Neural progenitor cell (in vitro differentiated cells): ENCODE results near the gene DSC3. TPM values are rescaled to one million over a fixed set of nuclear protein-coding genes. Genes with fewer than 3 reads are reported as not detected.

Source experiments
- DNase-seq: peaks from one replicate; pipeline ENCODE4 v3.0.0-alpha.2; 2016; ENCODE audit warnings: low spot score
- H2AFZ ChIP-seq: fragments of 200-600 bp; sonication (generic); replicated peaks from 2 replicates; pipeline ENCODE4 v1.6.1; 2016; ENCODE audit warnings: antibody characterized with exemption
- H3F3A ChIP-seq: fragments of 200-600 bp; sonication (generic); 2 replicates; pipeline ENCODE4 v1.6.1; 2016; ENCODE audit warnings: antibody characterized with exemption, low read depth
- H3K27ac ChIP-seq: fragments of 200-600 bp; sonication (generic); 2 replicates; pipeline ENCODE4 v1.5.1; 2016; ENCODE audit warnings: mild to moderate bottlenecking
- H3K27me3 ChIP-seq: fragments of 200-600 bp; sonication (generic); 2 replicates; pipeline ENCODE4 v1.6.1; 2016; ENCODE audit warnings: mild to moderate bottlenecking, moderate library complexity
- H3K36me3 ChIP-seq: fragments of 200-600 bp; sonication (generic); 2 replicates; pipeline ENCODE4 v1.5.1; 2016
- H3K4me1 ChIP-seq: fragments of 200-600 bp; sonication (generic); 2 replicates; pipeline ENCODE4 v1.6.1; 2016; ENCODE audit warnings: mixed run types
- H3K4me2 ChIP-seq: fragments of 200-600 bp; sonication (generic); 2 replicates; pipeline ENCODE4 v1.6.1; 2016
- H3K4me3 ChIP-seq: fragments of 200-600 bp; sonication (generic); 2 replicates; pipeline ENCODE4 v1.5.1; 2016
- H3K79me2 ChIP-seq: fragments of 200-600 bp; sonication (generic); 2 replicates; pipeline ENCODE4 v1.6.1; 2016; ENCODE audit warnings: low read depth
- H3K9ac ChIP-seq: fragments of 200-600 bp; sonication (generic); 2 replicates; pipeline ENCODE4 v1.6.1; 2016
- H3K9me3 ChIP-seq: fragments of 200-600 bp; sonication (generic); 2 replicates; pipeline ENCODE4 v1.5.1; 2016; ENCODE audit warnings: low read depth
- H4K20me1 ChIP-seq: fragments of 200-600 bp; sonication (generic); 2 replicates; pipeline ENCODE4 v1.6.1; 2016; ENCODE audit warnings: low read depth
- H3K27ac Mint-ChIP-seq: 3 replicates; pipeline ENCODE4 v1.8.0; 2021; ENCODE audit warnings: mixed read lengths
- H3K27me3 Mint-ChIP-seq: 2 replicates; pipeline ENCODE4 v1.8.0; 2022; ENCODE audit warnings: low read depth, mild to moderate bottlenecking, inconsistent platforms, moderate library complexity, mixed read lengths; ENCODE audit not compliant: insufficient read depth
- H3K36me3 Mint-ChIP-seq: 3 replicates; pipeline ENCODE4 v1.8.0; 2021; ENCODE audit warnings: mixed read lengths
- H3K4me1 Mint-ChIP-seq: 3 replicates; pipeline ENCODE4 v1.8.0; 2021; ENCODE audit warnings: mixed read lengths
- H3K4me3 Mint-ChIP-seq: 3 replicates; pipeline ENCODE4 v1.8.0; 2021; ENCODE audit warnings: mild to moderate bottlenecking, moderate library complexity, mixed read lengths
- H3K9me3 Mint-ChIP-seq: 3 replicates; pipeline ENCODE4 v1.8.0; 2020; ENCODE audit warnings: mixed read lengths
- EZH2 ChIP-seq: fragments of 200-600 bp; sonication (generic); IDR thresholded peaks from 2 replicates; pipeline ENCODE4 v1.6.1; 2017; ENCODE audit warnings: antibody characterized with exemption, mild to moderate bottlenecking, moderate library complexity
- EZH2phosphoT487 ChIP-seq: fragments of 200-600 bp; sonication (generic); IDR thresholded peaks from 2 replicates; pipeline ENCODE4 v1.6.1; 2017; ENCODE audit warnings: antibody characterized with exemption
- total RNA-seq: library from RNA; depleted of rRNA; stranded (reverse); fragments of >200 nt; gene quantifications from 2 replicates; pipeline ENCODE4 v1.2.3, GENCODE V29; 2015; ENCODE audit warnings: low replicate concordance
- TF ChIP-seq, protein P1 (sequence below): fragments of 200-600 bp; sonication (generic); IDR thresholded peaks from 2 replicates; pipeline ENCODE4 v1.5.1; 2017; ENCODE audit warnings: antibody characterized with exemption, mild to moderate bottlenecking

The DSC3 gene
- 1.2 and 1.8 TPM in 2 replicates for total RNA-seq

DNA sequence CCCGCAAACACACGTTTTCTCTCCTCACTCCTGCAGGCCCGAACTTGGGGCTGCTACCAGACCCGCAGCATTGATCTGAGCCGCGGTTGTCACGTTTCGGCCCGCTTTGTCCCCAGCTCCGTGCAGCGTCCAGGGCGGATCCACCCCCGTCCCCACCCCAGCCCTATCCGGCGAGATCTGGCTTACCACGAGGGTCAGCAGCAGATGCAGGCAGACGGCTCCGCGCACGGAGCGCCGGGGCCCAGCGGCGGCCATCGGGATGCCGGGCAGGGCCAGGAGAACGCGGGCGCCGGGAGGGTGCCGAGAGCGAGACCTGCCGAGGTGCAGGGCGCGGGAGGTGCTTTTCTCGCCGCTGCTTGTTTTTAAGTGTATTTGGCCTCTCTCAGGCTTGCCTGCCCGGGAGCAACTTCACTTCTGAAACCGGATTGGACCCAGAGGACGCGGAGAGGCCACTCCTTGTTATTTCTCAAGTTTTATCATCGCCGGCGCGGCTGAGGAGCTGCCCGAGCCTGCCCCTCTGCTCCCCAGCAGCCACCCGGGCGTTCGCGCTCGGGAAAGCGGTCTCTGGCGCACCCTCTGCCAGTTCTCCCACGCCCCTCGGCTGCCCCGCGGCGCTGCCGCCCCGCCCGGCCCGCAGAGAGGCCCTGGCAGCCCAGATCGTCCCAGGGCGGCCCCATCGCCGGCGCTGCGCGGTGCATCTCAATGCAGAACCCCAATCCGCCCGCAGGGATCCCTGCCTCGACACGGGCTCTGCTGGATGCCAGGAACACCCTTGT lies at the start of gene DSC3:
TSS of gene DSC3 (minus strand) at position 337 of the 776 bp plus-strand sequence. CDS start at position 255, 82 bp downstream.
- Histone ChIP-seq H4K20me1 (no peaks in the 10 kb centered on the region), H3K9me3 (no peaks in the 10 kb centered on the region), H3F3A (peaks cover 11% of the 10 kb centered on the region), H3K4me3 (peak within 1 kb of the TSS; percentile 53), H3K4me2 (peak within 1 kb of the TSS; percentile 87), H2AFZ (peak within 1 kb of the TSS; percentile 97), H3K9ac (no peak within 1 kb of the TSS), H3K4me1 (no peaks in the 10 kb centered on the region), H3K36me3 (no peaks in the 10 kb centered on the region), H3K79me2 (no peaks in the 10 kb centered on the region), H3K27ac (no peak within 1 kb of the TSS), H3K27me3 (peaks cover 83% of the 10 kb centered on the region)
- peaks cover 6% of the 10 kb centered on the region for H3K36me3 Mint-ChIP-seq
- TF ChIP-seq EZH2phosphoT487 = peak; percentile 78
- TF ChIP-seq EZH2 = peak; percentile 77
- TF ChIP-seq, protein P1, sequence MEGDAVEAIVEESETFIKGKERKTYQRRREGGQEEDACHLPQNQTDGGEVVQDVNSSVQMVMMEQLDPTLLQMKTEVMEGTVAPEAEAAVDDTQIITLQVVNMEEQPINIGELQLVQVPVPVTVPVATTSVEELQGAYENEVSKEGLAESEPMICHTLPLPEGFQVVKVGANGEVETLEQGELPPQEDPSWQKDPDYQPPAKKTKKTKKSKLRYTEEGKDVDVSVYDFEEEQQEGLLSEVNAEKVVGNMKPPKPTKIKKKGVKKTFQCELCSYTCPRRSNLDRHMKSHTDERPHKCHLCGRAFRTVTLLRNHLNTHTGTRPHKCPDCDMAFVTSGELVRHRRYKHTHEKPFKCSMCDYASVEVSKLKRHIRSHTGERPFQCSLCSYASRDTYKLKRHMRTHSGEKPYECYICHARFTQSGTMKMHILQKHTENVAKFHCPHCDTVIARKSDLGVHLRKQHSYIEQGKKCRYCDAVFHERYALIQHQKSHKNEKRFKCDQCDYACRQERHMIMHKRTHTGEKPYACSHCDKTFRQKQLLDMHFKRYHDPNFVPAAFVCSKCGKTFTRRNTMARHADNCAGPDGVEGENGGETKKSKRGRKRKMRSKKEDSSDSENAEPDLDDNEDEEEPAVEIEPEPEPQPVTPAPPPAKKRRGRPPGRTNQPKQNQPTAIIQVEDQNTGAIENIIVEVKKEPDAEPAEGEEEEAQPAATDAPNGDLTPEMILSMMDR = peak; percentile 14
- H3K4me1 Mint-ChIP-seq = peaks cover 16% of the 10 kb centered on the region
- peak within 1 kb of the TSS; percentile 96 for H3K4me3 Mint-ChIP-seq
- peak within 1 kb of the TSS; percentile 46 for H3K27ac Mint-ChIP-seq
- peaks cover 2% of the 10 kb centered on the region for H3K9me3 Mint-ChIP-seq
- peak; percentile 73 for DNase-seq
- H3K27me3 Mint-ChIP-seq = peaks cover 41% of the 10 kb centered on the region

DNA sequence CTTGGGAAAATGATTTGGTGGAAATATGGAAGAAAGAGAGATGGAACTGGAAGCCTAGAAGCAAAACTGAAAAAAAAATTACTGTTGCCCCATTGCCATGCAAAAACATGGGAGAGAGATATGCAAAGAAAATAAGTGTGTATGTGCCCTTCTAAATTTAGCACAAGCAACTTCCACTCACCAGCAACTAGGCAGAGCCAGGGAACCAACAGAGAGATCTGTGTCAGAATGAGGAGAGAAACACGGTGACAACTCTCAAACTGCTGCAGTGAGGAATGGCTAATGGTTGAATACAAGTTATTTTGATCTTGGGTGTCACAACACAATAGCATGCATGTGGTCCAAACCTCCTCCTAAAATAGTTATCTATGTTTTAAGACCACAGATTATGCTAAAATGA lies 48.8 kb upstream of the DSC3 start:
- TF ChIP-seq EZH2 = no peak
- TF ChIP-seq EZH2phosphoT487 = no peak
- TF ChIP-seq, protein P1 = no peak
- Histone ChIP-seq H3K9me3 (no peaks in the 10 kb centered on the region), H3K79me2 (peaks cover 31% of the 10 kb centered on the region), H3K27me3 (no peaks in the 10 kb centered on the region), H3K4me3 (no peak overlapping the region), H3K4me1 (no peaks in the 10 kb centered on the region), H3F3A (no peaks in the 10 kb centered on the region), H3K9ac (no peak overlapping the region), H3K27ac (no peak overlapping the region), H2AFZ (no peak overlapping the region), H3K36me3 (peaks cover 13% of the 10 kb centered on the region), H4K20me1 (no peaks in the 10 kb centered on the region), H3K4me2 (no peak overlapping the region)
- Mint-ChIP-seq H3K27ac (no peak overlapping the region), H3K27me3 (peaks cover 6% of the 10 kb centered on the region), H3K4me1 (no peaks in the 10 kb centered on the region), H3K4me3 (no peak overlapping the region), H3K9me3 (no peaks in the 10 kb centered on the region), H3K36me3 (peaks cover 21% of the 10 kb centered on the region)
- DNase-seq = no peak

DNA sequence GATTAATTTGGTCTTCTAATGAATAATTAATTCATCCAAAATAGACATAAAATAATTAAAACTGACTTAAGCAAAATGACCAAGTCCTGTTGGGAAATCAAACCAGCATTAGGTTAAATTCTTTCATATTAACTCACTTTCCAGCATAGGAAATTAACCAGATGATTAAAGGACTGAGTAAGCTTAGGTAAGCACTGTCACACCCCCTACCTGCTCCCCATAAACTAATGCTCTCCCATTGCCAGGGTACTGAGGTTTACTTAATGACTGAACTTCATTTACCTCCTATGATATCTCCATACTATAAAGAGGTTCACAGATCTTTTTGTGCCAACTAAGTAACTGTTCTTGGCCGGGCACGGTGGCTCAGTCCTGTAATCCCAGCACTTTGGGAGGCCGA lies 46.0 kb upstream of the DSC3 start:
- Histone ChIP-seq H2AFZ (no peak overlapping the region), H3K4me1 (no peaks in the 10 kb centered on the region), H4K20me1 (no peaks in the 10 kb centered on the region), H3K4me3 (no peak overlapping the region), H3K9me3 (no peaks in the 10 kb centered on the region), H3F3A (no peaks in the 10 kb centered on the region), H3K27me3 (no peaks in the 10 kb centered on the region), H3K27ac (no peak overlapping the region), H3K4me2 (no peak overlapping the region), H3K36me3 (peaks cover 13% of the 10 kb centered on the region), H3K79me2 (peaks cover 5% of the 10 kb centered on the region), H3K9ac (no peak overlapping the region)
- peaks cover 3% of the 10 kb centered on the region for H3K27me3 Mint-ChIP-seq
- H3K36me3 Mint-ChIP-seq = peaks cover 21% of the 10 kb centered on the region
- H3K4me3 Mint-ChIP-seq = no peak overlapping the region
- H3K27ac Mint-ChIP-seq = no peak overlapping the region
- H3K4me1 Mint-ChIP-seq = no peaks in the 10 kb centered on the region
- DNase-seq = no peak
- TF ChIP-seq EZH2 (no peak), EZH2phosphoT487 (no peak)
- TF ChIP-seq, protein P1 = no peak
- no peaks in the 10 kb centered on the region for H3K9me3 Mint-ChIP-seq
